GM18519 (cell line): Measurements from ENCODE around the gene CFD.
"Not testable (repeated sequence)": the region's sequence is repeated elsewhere in the genome, so short reads cannot be mapped to it uniquely, and the experiment has no call there.

ENCODE experiments used
- ATAC-seq: cut with Tn5 transposase; IDR thresholded peaks from one replicate; pipeline ENCODE4 v1.9.1; 2021; ENCODE audit warnings: mild to moderate bottlenecking, moderate library complexity; ENCODE audit not compliant: unreplicated experiment, low FRiP score

The CFD gene

DNA sequence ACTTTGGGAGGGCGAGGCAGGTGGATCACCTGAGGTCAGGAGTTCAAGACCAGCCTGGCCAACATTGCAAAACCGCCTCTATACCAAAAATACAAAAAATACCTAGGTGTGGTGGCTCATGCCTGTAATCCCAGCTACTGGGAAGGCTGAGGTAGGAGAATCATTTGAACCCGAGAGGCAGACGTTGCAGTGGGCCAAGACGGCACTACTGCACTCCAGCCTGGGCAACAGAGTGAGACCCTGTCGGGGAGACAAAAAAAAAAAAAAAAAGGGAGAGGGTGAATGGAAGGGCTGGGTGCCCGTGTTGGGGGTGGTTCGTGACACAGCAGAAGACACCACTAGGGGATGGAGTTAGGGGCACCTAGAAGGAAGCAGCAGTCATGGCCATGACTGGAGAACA is 10.8 kb downstream of the CFD start:
- ATAC-seq: no peak

DNA sequence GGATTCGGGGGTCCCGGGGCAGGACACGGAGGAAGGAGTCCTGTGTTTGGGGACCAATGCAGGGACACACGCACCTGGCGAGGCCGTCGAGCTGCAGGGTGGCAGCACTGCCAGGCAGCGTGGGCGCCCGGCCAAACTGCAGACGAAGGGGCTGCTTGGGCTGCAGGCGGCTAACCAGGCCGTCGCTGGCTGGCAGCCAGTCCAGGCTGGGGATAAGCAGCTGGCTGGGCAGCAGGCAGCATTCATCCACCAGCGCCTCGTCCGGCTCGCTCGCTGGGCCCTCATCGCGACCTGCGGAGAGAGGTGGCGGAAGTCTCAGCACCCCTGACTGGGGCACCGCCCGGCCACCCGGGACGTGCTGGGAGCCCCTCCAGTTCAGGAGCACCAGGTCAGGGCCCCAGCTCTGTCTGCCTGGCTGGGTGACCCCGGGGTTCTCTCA is 11.5 kb downstream of the CFD start:
- ATAC-seq: no peak

DNA sequence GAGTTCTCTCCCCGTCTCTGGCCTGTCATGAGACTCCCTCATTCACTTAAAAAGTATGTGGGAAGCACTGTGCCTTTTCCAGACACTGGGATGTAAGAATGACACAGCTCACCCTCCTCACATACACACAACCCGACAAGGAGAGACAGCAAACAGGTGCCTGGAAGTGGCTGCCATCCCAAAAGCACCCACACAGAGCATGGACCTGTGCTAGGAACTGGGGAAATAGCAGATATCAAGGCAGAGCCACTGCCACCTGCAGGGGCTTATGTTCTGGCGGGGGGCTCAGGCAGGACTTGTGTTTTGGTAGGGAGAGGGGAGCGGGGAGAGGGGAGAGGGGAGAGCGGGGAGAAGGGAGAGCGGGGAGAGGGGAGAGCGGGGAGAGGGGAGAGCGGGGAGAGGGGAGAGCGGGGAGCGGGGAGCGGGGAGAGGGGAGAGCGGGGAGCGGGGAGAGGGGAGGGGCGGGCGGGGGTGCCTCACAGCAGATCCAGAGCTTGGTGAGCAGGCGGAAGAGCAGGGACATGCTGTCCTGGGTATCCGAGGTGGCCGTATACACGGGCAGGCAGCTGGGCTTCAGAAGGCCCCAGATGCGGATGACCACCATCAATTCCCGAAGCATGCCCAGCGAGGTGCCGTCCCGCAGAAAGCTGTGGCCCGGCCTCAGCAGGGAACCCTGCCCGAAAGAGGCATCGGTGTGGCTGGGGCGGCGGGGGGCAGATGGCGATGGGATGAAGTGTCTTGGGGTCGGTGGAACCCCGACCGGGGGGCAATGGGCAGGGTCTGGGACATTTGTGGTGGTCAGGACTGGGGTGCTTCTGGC is 12.2 kb downstream of the CFD start:
- ATAC-seq: no peak

DNA sequence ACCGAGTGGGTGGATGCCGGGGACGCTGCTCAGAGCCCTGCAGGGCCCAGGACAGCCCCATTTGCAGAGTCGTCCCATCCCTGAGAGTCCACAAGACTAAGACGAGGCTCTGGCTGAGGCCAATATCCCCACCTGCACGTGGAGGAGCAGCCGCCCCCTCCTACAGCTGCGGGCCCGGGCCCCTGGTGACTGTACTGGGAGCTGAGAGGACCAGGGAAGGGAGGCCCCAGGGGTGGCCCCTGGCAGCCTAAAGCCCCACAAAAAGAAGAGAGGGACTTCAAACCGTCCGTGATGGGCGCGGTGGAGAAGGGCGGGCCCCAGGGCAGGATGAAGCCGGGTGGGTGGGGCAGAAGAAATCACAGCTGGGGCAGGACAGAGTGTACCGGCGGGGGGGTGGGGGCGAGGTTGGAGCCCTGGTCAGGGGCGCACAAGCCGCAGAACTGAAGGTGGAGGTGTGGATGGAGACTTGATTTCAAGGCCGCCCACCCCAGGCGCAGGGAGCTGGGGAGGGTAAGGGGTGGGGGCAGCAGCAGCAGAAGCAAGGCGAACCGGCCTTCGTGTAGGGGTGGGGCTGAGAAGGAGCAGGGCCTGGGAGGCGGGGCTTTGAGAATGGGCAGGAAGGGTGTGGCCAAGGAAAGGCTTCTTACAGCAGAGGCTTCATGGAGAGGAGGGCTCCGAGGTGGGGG is 12.9 kb downstream of the CFD start:
- ATAC-seq: no peak

DNA sequence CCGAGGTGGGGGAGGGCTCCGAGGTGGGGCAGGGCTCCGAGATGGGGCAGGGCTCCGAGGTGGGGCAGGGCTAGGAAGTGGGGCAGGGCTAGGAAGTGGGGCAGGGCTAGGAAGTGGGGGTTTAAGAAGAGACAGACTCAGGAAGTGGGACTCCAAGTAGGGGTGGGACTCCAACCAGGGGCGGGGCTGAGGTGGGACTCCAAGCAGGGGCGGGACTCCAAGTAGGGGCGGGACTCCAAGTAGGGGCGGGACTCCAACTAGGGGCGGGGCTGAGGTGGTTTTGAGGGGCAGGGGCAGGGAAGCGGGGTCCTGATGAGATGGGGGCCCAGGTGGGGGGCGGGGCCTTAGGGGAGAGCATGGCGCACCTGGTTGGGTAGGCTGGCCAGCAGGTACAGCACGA is 13.6 kb downstream of the CFD start:
- no peak for ATAC-seq

DNA sequence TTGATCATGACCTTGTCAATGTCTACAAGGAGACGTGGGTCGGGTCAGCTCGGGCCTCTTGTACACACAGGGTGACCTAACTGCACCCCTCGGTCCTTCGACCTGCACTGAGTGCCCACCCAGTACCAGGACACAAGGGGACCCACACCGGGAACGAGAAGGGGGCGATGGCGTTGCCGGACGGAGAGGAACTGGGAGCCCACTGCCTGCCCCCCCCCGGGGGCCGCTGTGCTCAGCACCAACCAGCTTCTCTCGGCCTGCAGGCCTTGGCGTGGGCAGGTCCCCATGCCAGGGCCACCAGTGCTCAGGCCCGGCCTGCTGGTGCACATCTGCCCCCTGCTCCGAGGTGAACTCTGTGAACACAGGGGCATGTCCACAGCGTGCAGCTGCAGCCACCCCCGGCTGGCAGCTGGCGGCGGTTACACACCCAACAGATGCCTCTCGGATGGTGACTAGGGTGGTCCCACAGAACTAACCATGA is 14.1 kb downstream of the CFD start:
- ATAC-seq: no peak

DNA sequence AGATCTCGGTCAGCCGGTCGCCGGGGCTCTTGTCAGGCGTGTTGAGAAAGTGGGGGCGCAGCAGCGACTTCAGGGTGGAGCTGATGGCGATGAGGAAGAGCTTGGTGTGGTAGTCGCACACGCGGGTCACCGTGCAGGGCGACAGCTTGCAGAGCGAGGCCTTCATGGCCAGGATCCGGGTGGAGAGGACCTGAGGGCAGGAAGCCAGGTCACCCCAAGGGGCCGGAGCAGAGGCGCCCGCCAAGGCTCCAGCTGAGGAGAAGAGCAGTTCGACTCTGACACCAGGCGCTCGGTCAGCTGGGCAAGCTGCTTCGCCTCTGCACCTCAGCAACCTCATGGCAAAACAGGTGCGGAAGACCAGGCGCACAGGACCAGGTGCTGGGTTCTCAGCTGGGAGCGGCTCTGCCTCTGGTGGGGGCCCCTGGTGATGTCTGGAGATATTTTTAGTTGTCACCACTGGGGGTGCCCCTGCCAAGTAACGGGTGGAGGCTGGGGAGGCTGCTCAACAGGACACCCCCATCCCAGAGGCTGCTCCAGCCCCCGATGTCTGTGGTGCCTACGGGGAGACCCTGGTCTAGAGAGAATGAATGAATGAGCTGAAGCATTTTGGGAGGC is 15.9 kb downstream of the CFD start:
- ATAC-seq: no peak

DNA sequence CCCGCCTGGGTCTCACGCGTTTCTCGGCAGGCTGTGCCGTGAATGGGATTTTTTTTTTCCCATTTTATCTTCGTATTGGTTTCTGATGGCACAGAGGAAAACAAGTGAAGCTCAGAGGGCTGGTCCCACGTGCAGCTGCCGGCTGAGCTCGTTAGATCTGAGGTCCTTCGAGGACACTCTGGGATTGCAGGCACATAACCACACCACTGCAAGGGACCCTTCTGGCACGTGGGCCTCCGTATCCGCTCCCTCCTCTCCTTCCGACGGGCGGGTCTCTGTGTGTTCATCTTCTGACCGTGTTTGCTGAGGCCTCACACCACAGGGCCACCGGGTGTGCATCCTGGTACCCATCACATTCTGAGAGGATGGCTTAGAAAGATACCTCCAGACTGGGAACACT is 16.6 kb downstream of the CFD start:
- no peak for ATAC-seq

DNA sequence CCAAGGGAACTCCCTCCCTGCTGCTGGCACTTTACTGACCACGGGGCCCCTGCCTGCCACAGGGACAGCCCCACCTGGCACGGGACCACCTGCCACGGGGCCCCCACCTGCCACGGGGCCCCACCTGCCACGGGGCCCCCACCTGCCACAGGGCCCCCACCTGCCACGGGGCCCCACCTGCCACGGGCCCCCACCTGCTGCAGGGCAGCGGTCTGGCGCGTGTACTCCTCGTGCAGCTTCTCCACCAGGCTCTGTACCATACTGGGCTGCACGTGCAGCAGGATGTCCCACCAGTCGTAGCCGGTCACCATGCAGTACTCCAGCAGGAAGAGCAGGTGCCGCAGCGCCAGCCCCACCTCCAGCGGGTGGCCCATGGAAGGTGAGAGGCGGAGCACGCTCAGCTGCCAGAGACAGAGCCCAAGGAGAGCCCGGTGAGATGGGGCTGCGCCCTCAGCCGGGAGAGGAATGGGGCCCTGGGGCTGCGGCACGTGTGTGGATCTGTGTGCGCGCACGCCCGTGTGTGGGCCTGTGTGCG is 17.4 kb downstream of the CFD start:
- ATAC-seq: no peak

DNA sequence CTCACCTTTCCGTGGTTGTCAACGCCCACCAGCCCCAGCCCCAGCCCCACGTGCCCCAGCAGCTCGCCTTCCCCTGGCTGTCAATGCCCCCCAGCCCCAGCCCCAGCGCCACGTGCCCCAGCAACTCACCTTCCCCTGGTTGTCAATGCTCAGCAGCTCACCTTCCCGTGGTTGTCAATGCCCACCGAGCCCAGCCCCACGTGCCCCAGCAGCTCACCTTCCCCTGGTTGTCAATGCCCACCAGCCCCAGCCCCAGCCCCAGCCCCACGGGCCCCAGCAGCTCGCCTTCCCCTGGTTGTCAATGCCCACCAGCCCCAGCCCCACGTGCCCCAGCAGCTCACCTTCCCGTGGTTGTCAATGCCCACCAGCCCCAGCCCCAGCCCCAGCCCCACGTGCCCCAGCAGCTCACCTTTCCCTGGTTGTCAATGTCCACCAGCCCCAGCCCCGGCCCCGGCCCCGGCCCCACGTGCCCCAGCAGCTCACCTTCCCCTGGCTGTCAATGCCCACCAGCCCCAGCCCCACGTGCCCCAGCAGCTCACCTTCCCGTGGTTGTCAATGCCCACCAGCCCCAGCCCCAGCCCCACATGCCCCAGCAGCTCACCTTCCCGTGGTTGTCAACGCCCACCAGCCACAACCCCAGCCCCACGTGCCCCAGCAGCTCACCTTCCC is 18.7 kb downstream of the CFD start:
- ATAC-seq: not testable (repeated sequence)

DNA sequence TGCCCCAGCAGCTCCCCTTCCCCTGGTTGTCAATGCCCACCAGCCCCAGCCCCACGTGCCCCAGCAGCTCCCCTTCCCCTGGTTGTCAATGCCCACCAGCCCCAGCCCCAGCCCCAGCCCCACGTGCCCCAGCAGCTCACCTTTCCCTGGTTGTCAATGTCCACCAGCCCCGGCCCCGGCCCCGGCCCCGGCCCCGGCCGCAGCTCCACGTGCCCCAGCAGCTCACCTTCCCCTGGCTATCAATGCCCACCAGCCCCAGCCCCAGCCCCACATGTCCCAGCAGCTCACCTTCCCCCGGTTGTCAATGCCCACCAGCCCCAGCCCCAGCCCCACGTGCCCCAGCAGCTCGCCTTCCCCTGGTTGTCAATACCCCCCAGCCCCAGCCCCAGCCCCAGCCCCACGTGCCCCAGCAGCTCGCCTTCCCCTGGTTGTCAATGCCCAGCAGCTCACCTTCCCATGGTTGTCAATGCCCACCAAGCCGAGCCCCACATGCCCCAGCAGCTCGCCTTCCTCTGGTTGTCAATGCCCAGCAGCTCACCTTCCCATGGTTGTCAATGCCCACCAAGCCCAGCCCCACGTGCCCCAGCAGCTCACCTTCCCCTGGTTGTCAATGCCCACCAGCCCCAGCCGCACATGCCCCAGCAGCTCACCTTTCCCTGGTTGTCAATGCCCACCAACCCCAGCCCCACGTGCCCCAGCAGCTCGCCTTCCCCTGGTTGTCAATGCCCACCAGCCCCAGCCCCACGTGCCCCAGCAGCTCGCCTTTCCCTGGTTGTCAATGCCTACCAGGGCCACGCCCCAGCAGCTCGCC is 19.5 kb downstream of the CFD start:
- ATAC-seq: not testable (repeated sequence)

DNA sequence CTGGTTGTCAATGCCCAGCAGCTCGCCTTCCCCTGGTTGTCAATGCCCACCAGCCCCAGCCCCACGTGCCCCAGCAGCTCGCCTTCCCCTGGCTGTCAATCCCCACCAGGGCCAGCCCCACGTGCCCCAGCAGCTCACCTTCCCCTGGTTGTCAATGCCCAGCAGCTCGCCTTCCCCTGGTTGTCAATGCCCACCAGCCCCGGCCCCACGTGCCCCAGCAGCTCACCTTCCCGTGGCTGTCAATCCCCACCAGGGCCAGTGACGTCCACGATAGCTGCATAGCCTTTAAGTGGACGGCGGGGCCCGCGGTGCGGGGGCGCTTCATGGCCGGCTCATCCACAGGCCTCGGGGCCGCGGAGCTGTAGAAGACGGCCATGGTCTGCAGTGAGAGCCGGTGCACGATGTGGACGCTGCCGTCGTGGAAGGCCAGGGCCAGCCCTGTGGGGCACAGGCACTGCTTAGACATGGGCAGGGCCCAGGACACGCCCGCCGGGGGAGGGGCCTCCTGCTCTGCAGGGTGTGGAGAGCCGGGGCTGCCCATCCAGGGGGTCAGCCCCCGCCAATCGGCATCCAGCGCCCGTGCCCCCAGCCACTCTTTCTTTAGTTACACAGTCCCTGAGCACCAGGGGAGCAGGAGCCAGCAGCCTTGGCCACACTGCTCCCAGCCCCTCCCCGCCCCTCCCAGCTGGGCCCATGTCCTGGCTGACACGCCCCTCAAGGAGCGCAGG is 20.4 kb downstream of the CFD start:
- no peak for ATAC-seq

DNA sequence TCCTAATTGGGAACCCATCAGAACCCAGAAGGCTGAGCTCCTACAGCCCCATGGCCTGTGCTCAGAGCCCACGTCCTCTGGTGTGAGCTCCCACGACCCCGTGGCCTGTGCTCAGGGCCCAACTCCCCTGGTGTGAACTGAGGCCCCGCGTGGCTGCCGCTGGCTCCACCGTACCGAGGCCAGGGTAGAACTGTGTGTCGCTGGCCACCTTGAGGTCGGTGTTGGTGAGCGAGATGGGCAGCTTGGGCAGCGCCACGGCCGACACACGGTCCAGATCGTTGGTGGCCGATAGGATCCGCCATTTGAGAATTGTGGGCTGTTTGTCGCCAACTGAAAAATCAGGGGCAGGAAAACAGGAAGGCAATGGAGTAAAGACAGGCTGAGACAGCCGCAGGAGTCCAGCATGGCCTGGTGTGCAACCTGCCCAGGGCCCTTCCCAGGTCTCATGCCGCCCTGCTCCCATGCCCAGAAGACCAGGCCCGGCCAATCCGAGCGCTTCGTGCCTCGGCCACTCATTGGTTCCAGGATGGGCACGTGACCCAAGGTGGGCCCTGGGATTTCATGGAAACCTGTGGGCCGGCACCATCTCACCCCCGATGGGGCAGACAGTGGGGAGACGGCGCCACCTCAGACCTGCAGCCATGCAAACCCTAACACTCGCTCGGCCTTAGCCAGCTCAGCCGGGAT is 22.1 kb downstream of the CFD start:
- ATAC-seq: no peak

DNA sequence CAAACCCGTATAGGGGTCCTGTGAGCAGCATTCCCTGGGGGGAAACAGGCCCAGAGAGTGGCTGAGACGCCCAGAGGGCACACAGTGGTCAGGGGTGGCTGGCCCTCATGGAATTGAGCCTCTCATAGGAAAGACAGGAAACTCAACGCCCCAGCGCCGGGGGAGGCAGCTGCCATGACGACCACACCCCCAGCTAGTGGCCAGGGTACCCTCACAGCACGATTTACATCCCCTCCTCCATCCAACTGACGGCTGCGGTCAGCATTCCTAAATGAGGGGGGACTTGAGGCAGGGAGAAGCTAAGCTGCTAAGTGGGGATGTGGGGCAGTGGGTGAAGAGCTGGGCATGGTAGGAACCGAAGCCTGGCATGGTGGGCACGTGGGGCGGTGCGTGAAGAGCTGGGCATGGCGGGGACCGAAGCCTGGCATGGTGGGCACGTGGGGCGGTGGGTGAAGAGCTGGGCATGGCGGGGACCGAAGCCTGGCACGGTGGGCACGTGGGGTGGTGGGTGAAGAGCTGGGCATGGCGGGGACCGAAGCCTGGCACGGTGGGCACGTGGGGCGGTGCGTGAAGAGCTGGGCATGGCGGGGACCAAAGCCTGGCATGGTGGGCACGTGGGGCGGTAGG is 23.5 kb downstream of the CFD start:
- ATAC-seq: no peak

DNA sequence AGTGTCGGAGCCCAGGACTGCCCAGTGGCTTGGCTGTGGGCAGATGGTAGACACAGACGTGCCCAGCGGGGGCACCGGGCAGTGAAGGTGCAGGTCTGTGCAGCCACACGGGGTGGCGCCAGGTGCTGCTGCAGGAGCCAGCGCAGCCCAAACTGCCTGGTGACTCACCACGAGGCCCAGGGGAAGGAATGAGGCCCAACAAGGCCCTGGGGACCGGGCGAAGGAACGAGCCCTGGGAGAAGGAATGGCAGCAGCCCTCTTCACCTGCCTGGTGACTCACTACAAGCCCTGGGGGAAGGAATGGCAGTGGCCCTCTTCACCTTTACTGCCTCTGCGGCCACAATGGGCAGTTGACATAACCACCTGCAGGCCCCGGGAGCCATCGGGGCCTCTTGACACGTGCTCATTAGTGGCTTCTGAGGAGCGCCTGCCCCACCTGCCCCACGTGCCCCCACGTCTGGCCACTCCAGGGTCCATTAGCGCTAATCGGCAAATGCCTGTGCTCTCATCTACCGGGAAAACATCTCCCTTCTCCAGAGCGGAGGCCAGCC is 24.3 kb downstream of the CFD start:
- no peak for ATAC-seq

DNA sequence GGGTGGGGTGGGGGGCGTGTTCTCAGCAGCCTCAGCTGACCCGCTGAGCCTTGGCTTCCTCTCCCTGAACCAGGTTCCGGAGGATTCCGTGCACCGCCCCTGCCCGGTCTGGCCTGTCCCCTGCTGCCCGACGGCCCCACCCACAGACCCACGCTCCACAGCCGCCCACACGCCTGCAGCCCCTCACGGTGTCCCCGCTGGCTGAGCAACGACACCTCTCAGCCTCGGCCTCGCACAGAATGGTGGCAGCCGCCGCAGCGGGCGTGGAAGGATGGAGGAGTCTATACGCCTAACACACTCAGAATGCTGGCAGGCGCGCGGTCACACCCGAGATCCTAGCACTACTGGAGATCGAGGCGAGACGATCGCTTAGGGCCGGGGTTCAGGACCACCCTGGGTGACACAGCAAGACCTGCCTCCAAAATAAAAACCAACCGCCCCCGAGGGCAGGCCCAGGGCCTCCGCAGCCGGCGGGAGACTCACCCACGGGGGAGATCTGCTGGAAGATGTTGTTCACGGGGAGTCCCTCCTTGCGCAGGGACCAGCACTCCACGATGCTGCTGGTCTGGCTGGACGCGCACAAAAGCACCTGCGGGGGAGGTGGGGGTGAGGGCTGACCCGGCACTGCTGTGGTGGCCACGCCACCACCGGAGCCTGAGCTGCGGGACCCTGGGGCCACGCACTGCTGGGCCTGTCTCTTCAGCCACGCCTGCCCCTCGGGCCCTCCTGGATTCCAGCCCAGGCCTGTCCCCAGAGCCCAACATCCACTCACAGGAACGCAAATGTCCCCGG is 25.2 kb downstream of the CFD start:
- ATAC-seq: no peak
